ENCODE data around the gene EFNA5. TPM values are rescaled to one million over a fixed set of nuclear protein-coding genes. Genes with fewer than 3 reads are reported as not detected.

EFNA5 gene
- total and polyA plus RNA-seq, 10 of the 15 experiments (the other 5 are each of a cell fraction or from before 2014, with no cell fraction given): 0.19 to 12.6 (median 3.9) TPM

GRCh38 chr5:107571621-107572536 lies 98.9 kb downstream of the EFNA5 start (continued):
- TF ChIP-seq NKRF (conservative IDR thresholded peaks at IDR 0.05): no peak
- no peak for TF ChIP-seq MTA3 (IDR thresholded peaks at IDR 0.05; ENCODE audit: borderline replicate concordance, low read length)
- no peak for TF ChIP-seq IRF4 (IDR thresholded peaks at IDR 0.05; ENCODE audit: low read depth, low read length)
- no peak for TF ChIP-seq ETV6 (conservative IDR thresholded peaks at IDR 0.05 in 1 of 2, IDR thresholded peaks at IDR 0.05 in 1 of 2; ENCODE audit: borderline replicate concordance in 1 of 2, low read depth in 1 of 2)
- TF ChIP-seq KDM1A (IDR thresholded peaks at IDR 0.05; ENCODE audit: borderline replicate concordance): no peak
- TF ChIP-seq E4F1 (IDR thresholded peaks at IDR 0.05; ENCODE audit: borderline replicate concordance, partially characterized antibody): no peak
- TF ChIP-seq POLR2A (IDR thresholded peaks at IDR 0.05; ENCODE audit: low read depth, low read length): peak; percentile 63
- TF ChIP-seq EP300 (IDR thresholded peaks at IDR 0.05; ENCODE audit: borderline replicate concordance in 1 of 2, control insufficient read depth in 1 of 2, low read depth in 2 of 2, low read length in 2 of 2): no peak
- peak; percentile 68 for TF ChIP-seq POLR2AphosphoS5 (IDR thresholded peaks at IDR 0.05; ENCODE audit: low read length)
- TF ChIP-seq GABPA (IDR thresholded peaks at IDR 0.05; ENCODE audit: low read depth): no peak
- TF ChIP-seq NR2C2 (IDR thresholded peaks at IDR 0.05; ENCODE audit: borderline replicate concordance, control insufficient read depth, insufficient read length, low read depth): no peak
- 0 out of 2 replicates have a peak, but pooled peaks have one; percentile 10 for TF ChIP-seq CREB1 (IDR thresholded peaks at IDR 0.05; ENCODE audit: low read depth)
- no peak for TF ChIP-seq NR2F1 (conservative IDR thresholded peaks at IDR 0.05)
- no peak for TF ChIP-seq STAT3 (IDR thresholded peaks at IDR 0.05; ENCODE audit: low read depth, low read length)
- 0 out of 2 replicates have a peak, but pooled peaks have one; percentile 40 for TF ChIP-seq NBN (IDR thresholded peaks at IDR 0.05)
- TF ChIP-seq RELA (IDR thresholded peaks at IDR 0.05; ENCODE audit: borderline replicate concordance, partially characterized antibody): no peak
- TF ChIP-seq NR2C1 (IDR thresholded peaks at IDR 0.05): no peak
- no peak for TF ChIP-seq TARDBP (IDR thresholded peaks at IDR 0.05; ENCODE audit: borderline replicate concordance)
- TF ChIP-seq TCF7 (IDR thresholded peaks at IDR 0.05; ENCODE audit: borderline replicate concordance): no peak
- no peak for TF ChIP-seq MEF2A (IDR thresholded peaks at IDR 0.05; ENCODE audit: insufficient read depth, low read depth, low read length)
- TF ChIP-seq RAD51 (IDR thresholded peaks at IDR 0.05): no peak
- 0 out of 2 replicates have a peak, but pooled peaks have one; percentile 49 for TF ChIP-seq WRNIP1 (IDR thresholded peaks at IDR 0.05; ENCODE audit: borderline replicate concordance, low read depth, low read length)
- TF ChIP-seq, protein P1, sequence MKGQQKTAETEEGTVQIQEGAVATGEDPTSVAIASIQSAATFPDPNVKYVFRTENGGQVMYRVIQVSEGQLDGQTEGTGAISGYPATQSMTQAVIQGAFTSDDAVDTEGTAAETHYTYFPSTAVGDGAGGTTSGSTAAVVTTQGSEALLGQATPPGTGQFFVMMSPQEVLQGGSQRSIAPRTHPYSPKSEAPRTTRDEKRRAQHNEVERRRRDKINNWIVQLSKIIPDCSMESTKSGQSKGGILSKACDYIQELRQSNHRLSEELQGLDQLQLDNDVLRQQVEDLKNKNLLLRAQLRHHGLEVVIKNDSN (IDR thresholded peaks at IDR 0.05; ENCODE audit: borderline replicate concordance, extremely low read length, insufficient read depth, low read depth, low read length): no peak
